ENCODE measurements around the gene CCDC85A.

DNA sequence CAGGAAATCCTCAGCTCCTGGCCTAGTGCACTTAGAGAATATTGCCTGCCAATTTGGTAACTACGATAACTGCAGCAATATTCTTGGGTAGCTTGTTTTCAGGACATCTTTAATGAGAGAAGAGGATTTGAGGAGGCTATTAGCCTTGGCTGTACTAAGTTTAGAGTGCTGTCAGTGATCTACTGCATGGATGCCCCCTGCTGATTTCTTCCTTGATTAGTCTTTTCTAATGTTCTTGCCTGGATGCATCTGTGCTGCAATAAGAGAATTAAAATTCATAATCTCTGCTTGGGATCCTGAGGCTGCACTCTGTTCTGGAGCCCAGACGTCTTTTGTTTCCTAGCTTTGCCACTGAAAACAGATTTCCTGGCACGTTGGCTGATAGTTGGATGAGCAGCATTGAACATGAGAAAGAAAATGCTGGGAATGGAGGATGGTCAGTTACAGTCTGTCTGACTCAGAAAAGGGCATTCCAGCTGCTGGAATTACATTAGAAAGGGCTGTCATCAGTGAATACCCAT, 115.4 kb downstream of the CCDC85A start:
- TF ChIP-seq, protein P1, sequence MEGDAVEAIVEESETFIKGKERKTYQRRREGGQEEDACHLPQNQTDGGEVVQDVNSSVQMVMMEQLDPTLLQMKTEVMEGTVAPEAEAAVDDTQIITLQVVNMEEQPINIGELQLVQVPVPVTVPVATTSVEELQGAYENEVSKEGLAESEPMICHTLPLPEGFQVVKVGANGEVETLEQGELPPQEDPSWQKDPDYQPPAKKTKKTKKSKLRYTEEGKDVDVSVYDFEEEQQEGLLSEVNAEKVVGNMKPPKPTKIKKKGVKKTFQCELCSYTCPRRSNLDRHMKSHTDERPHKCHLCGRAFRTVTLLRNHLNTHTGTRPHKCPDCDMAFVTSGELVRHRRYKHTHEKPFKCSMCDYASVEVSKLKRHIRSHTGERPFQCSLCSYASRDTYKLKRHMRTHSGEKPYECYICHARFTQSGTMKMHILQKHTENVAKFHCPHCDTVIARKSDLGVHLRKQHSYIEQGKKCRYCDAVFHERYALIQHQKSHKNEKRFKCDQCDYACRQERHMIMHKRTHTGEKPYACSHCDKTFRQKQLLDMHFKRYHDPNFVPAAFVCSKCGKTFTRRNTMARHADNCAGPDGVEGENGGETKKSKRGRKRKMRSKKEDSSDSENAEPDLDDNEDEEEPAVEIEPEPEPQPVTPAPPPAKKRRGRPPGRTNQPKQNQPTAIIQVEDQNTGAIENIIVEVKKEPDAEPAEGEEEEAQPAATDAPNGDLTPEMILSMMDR (IDR thresholded peaks at IDR 0.05), result no peak
- no peak for TF ChIP-seq EZH2 (IDR thresholded peaks at IDR 0.05)

Data from neural progenitor cell (in vitro differentiated cells).